ENCODE data around the gene SYT10.

- no peak for TF ChIP-seq CTCF (IDR thresholded peaks at IDR 0.05)
- TF ChIP-seq EZH2 (IDR thresholded peaks at IDR 0.05; ENCODE audit: borderline replicate concordance, insufficient read depth, low read depth, low read length, poor library complexity, severe bottlenecking), result no peak
Measured at GRCh38 chr12:33455096-33455495, 15.5 kb upstream of the SYT10 start.

Data from B cell (primary cell).